ENCODE results near the gene AKT2.

AKT2 gene

GRCh38 chr19:40271706-40272105 is 13.4 kb downstream of the AKT2 start:
- no peak for DNase-seq

GRCh38 chr19:40270362-40271089 is 14.6 kb downstream of the AKT2 start:
- no peak for DNase-seq

- DNase-seq = no peak
These were observed 15.8 kb downstream of the AKT2 start for GRCh38 chr19:40269216-40269940.

- DNase-seq = no peak
These were observed 17.5 kb downstream of the AKT2 start for GRCh38 chr19:40267601-40267997.

GRCh38 chr19:40266912-40267600 is 18.1 kb downstream of the AKT2 start:
- no peak for DNase-seq

- DNase-seq = no peak
These were observed 19.0 kb downstream of the AKT2 start for GRCh38 chr19:40266119-40266518.

- no peak for DNase-seq
These were observed 19.4 kb downstream of the AKT2 start for GRCh38 chr19:40265763-40266099.

- DNase-seq = no peak
These were observed 19.9 kb downstream of the AKT2 start for GRCh38 chr19:40265055-40265762.

GRCh38 chr19:40264314-40265054 is 20.7 kb downstream of the AKT2 start:
- no peak for DNase-seq

- DNase-seq = no peak
These were observed 21.5 kb downstream of the AKT2 start for GRCh38 chr19:40263440-40264313.

- no peak for DNase-seq
These were observed 22.7 kb downstream of the AKT2 start for GRCh38 chr19:40262422-40262821.

- DNase-seq = no peak
These were observed 23.5 kb downstream of the AKT2 start for GRCh38 chr19:40261631-40262030.

- DNase-seq = no peak
These were observed 28.0 kb downstream of the AKT2 start for GRCh38 chr19:40257096-40257517.

- no peak for DNase-seq
These were observed 28.6 kb downstream of the AKT2 start for GRCh38 chr19:40256512-40256911.

- no peak for DNase-seq
These were observed 29.5 kb downstream of the AKT2 start for GRCh38 chr19:40255619-40256166.

GRCh38 chr19:40254714-40255418 is 30.3 kb downstream of the AKT2 start:
- DNase-seq = no peak

- no peak for DNase-seq
These were observed 31.5 kb downstream of the AKT2 start for GRCh38 chr19:40253611-40254092.

- DNase-seq = no peak
These were observed 32.8 kb downstream of the AKT2 start for GRCh38 chr19:40252395-40252794.

GRCh38 chr19:40251991-40252390 is 33.2 kb downstream of the AKT2 start:
- no peak for DNase-seq

GRCh38 chr19:40251244-40251643 is 33.9 kb downstream of the AKT2 start:
- no peak for DNase-seq

Data from stimulated activated CD8-positive, alpha-beta memory T cell treated with anti-CD3 and anti-CD28 coated beads, Interleukin-4, amount 100 ng/mL, for 48 hours (primary cell).